ENCODE results near the gene ACSS1.
A peak's percentile ranks its signal among the peaks of the same experiment; 100 is the strongest.

ACSS1 gene

GRCh38 chr20:25077610-25078169 lies 19.8 kb upstream of the ACSS1 start:
- no peak for DNase-seq

GRCh38 chr20:25076731-25077609 lies 19.0 kb upstream of the ACSS1 start:
- DNase-seq: no peak

- no peak for DNase-seq
Observed at GRCh38 chr20:25076201-25076600, 18.3 kb upstream of the ACSS1 start.

- DNase-seq: no peak
Observed at GRCh38 chr20:25073544-25073943, 15.6 kb upstream of the ACSS1 start.

GRCh38 chr20:25072226-25072811 lies 14.4 kb upstream of the ACSS1 start:
- no peak for DNase-seq

GRCh38 chr20:25071734-25072133 lies 13.8 kb upstream of the ACSS1 start:
- DNase-seq: no peak

GRCh38 chr20:25070821-25071473 lies 13.0 kb upstream of the ACSS1 start:
- no peak for DNase-seq

GRCh38 chr20:25067102-25067987 lies 9.4 kb upstream of the ACSS1 start:
- no peak for DNase-seq

- DNase-seq: no peak
Observed at GRCh38 chr20:25066386-25066785, 8.4 kb upstream of the ACSS1 start.

- DNase-seq: peak; percentile 65
Observed at GRCh38 chr20:25065625-25066338, 7.8 kb upstream of the ACSS1 start.

- no peak for DNase-seq
Observed at GRCh38 chr20:25065072-25065624, 7.2 kb upstream of the ACSS1 start.

- DNase-seq: no peak
Observed at GRCh38 chr20:25064561-25065071, 6.7 kb upstream of the ACSS1 start.

- DNase-seq: no peak
Observed at GRCh38 chr20:25063981-25064380, 6.0 kb upstream of the ACSS1 start.

- no peak for DNase-seq
Observed at GRCh38 chr20:25063546-25063945, 5.6 kb upstream of the ACSS1 start.

- no peak for DNase-seq
Observed at GRCh38 chr20:25062841-25063240, 4.9 kb upstream of the ACSS1 start.

GRCh38 chr20:25061821-25062530 lies 4.0 kb upstream of the ACSS1 start:
- no peak for DNase-seq

- no peak for DNase-seq
Observed at GRCh38 chr20:25061103-25061799, 3.3 kb upstream of the ACSS1 start.

GRCh38 chr20:25059866-25060465 lies 2.0 kb upstream of the ACSS1 start:
- no peak for DNase-seq
